Transverse colon (tissue), 4 donors: ENCODE measurements around the gene ETDC. TPM values are rescaled to one million over a fixed set of nuclear protein-coding genes. Genes with fewer than 3 reads are reported as not detected.
"Not testable (repeated sequence)": the region's sequence is repeated elsewhere in the genome, so short reads cannot be mapped to it uniquely, and the experiment has no call there.

Source experiments
- DNase-seq: peaks from one replicate; pipeline ENCODE4 v3.0.0-alpha.2; 2019
- H3K27ac ChIP-seq, 4 donors: fragments of 200-600 bp; sonication (generic); 2 replicates each; pipeline ENCODE4 v1.5.1; 2016 to 2018; ENCODE audit warnings: inconsistent platforms in 4 of 4
- H3K27me3 ChIP-seq: fragments of 200-600 bp; sonication (generic); 2 replicates; pipeline ENCODE4 v1.5.1; 2017; ENCODE audit warnings: inconsistent platforms
- H3K36me3 ChIP-seq, 4 donors: fragments of 200-600 bp; sonication (generic); 2 replicates each; pipeline ENCODE4 v1.5.1; 2017 to 2019; ENCODE audit warnings: inconsistent platforms in 4 of 4
- H3K4me1 ChIP-seq, 4 donors: fragments of 200-600 bp; sonication (generic); 2 replicates each; pipeline ENCODE4 v1.5.1; 2017 to 2020; ENCODE audit warnings: inconsistent platforms in 4 of 4
- H3K4me3 ChIP-seq, 4 donors: fragments of 200-600 bp; sonication (generic); 1 replicate in 1 of 4; 2 replicates in 3 of 4; pipeline versions ENCODE4 v1.5.1 to v1.6.1; 2017 to 2019; ENCODE audit warnings: inconsistent platforms in 4 of 4
- H3K9me3 ChIP-seq, 2 donors: fragments of 200-600 bp; sonication (generic); 2 replicates each; pipeline ENCODE4 v1.5.1; 2017 to 2019; ENCODE audit warnings: inconsistent platforms in 2 of 2
- CTCF ChIP-seq, 5 experiments: fragments of 200-600 bp in 3 of 5; fragments of 450-650 bp in 2 of 5; sonication (generic) in 3 of 5; IDR thresholded peaks; 1 replicate in 2 of 5; 2 replicates in 3 of 5; pipeline ENCODE4 v1.5.1; 2016 to 2017; ENCODE audit warnings: antibody characterized with exemption in 5 of 5, inconsistent platforms in 3 of 5, mild to moderate bottlenecking in 2 of 5, moderate library complexity in 1 of 5
- EP300 ChIP-seq: sonication (generic); formaldehyde crosslinking; IDR thresholded peaks from one replicate; pipeline ENCODE4 v1.6.1; 2017; ENCODE audit warnings: antibody characterized with exemption, low read depth
- POLR2A ChIP-seq: fragments of 450-650 bp; IDR thresholded peaks from one replicate; pipeline ENCODE4 v1.6.1; 2016; ENCODE audit warnings: antibody characterized with exemption, mild to moderate bottlenecking, moderate library complexity
- POLR2AphosphoS5 ChIP-seq, 3 donors: sonication (generic); formaldehyde crosslinking; IDR thresholded peaks; one replicate each; pipeline ENCODE4 v1.6.1; 2016; ENCODE audit warnings: antibody characterized with exemption in 3 of 3
- WGBS, 2 donors: methylation state at CpG; one replicate each; pipeline ENCODE4 v1.1.5; 2018; ENCODE audit warnings: low coverage in 1 of 2; 5-methylcytosine and 5-hydroxymethylcytosine counted together
- in situ Hi-C, 4 donors: fragments of 200-750 bp; cut with MboI; loops; one replicate each; pipeline versions ENCODE4 v1.15.0 to v1.15.1; 2017; ENCODE audit warnings: low sequenced_read_pairs in 3 of 4, low pct_ligation_motif_present in 1 of 4, low pct_unique_long_range_greater_than_20kb in 1 of 4
- intact Hi-C: fragments of 100-400 bp; cut with DNase I; formaldehyde crosslinking; loops from one replicate; pipeline ENCODE4 v1.15.1; 2023; ENCODE audit warnings: low total_unique reads
- total RNA-seq, 4 donors: library from RNA; depleted of rRNA; stranded (reverse); fragments of >200 nt; gene quantifications; one replicate each; pipeline ENCODE4 v1.1.0, GENCODE V29; 2016

Gene ETDC
- total RNA-seq, 4 donors from 2014 or later, result not detected

GRCh38 chrX:135315864-135316263 lies 6.6 kb downstream of the ETDC start:
- intact Hi-C loops, result no loop called here
- no peak for DNase-seq
- WGBS, 2 donors, result 70% methylated on average over 1 of the region's 1 CpG; no CpG with 5 or more reads in 1 of the 2 donors
- Histone ChIP-seq H3K27ac (no peak overlapping the region), H3K4me1 (no peaks in the 10 kb centered on the region), H3K36me3 (no peaks in the 10 kb centered on the region), H3K27me3 (no peaks in the 10 kb centered on the region), H3K9me3 (no peaks in the 10 kb centered on the region), H3K4me3 (no peak overlapping the region)
- TF ChIP-seq POLR2A, result no peak
- TF ChIP-seq CTCF (IDR thresholded peaks at IDR 0.05), result no peak
- TF ChIP-seq POLR2AphosphoS5 (IDR thresholded peaks at IDR 0.05), result no peak
- no peak for TF ChIP-seq EP300
- in situ Hi-C loops, result no loop called here

DNA sequence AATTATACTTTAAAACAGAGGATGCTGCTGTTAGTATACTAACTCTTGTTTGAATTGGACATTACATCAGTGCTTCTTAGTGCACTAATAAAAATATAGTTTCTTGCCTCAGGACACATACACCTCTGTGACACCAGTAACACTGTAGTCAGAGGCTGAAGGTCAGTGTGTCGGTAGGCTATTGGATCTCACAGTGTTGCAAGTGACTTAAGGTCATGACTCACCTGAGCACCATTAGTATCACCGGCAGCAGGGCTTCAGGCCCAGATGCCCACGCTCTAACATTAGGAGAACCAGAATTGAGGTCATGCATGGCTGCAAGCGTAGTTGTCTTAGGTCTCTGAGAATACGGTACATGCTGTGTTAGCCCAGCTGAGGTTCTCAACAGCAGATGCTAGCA lies 15.2 kb downstream of the ETDC start:
- 88% methylated on average over 5 of the region's 5 CpGs; no CpG with 5 or more reads in 1 of the 2 donors for WGBS, 2 donors
- Histone ChIP-seq H3K27me3 (no peaks in the 10 kb centered on the region), H3K27ac (no peak overlapping the region), H3K9me3 (no peaks in the 10 kb centered on the region), H3K4me3 (no peak overlapping the region), H3K36me3 (no peaks in the 10 kb centered on the region), H3K4me1 (no peaks in the 10 kb centered on the region)
- DNase-seq, result no peak
- no peak for TF ChIP-seq CTCF (IDR thresholded peaks at IDR 0.05)
- no peak for TF ChIP-seq POLR2A
- no peak for TF ChIP-seq EP300
- TF ChIP-seq POLR2AphosphoS5 (IDR thresholded peaks at IDR 0.05), result no peak
- in situ Hi-C loops (no loop called here), intact Hi-C loops (no loop called here)

- H3K27ac ChIP-seq, H3K4me3 ChIP-seq, H3K36me3 ChIP-seq, DNase-seq, H3K9me3 ChIP-seq, intact Hi-C loops, in situ Hi-C loops, H3K4me1 ChIP-seq, H3K27me3 ChIP-seq: not testable (repeated sequence)
- WGBS, 2 donors, result 92% methylated on average over 18 of the region's 32 CpGs; no CpG with 5 or more reads in 1 of the 2 donors
Observed at GRCh38 chrX:135325036-135325818, 15.9 kb downstream of the ETDC start.

GRCh38 chrX:135327299-135327698 lies 18.0 kb downstream of the ETDC start:
- intact Hi-C loops (no loop called here), in situ Hi-C loops (no loop called here)
- DNase-seq, result no peak
- Histone ChIP-seq H3K27me3 (no peaks in the 10 kb centered on the region), H3K9me3 (no peaks in the 10 kb centered on the region), H3K27ac (no peak overlapping the region), H3K4me3 (no peak overlapping the region), H3K4me1 (no peaks in the 10 kb centered on the region), H3K36me3 (no peaks in the 10 kb centered on the region)
- no peak for TF ChIP-seq EP300
- no peak for TF ChIP-seq POLR2AphosphoS5 (IDR thresholded peaks at IDR 0.05)
- no peak for TF ChIP-seq CTCF (IDR thresholded peaks at IDR 0.05)
- TF ChIP-seq POLR2A, result no peak
